Endothelial cell of umbilical vein (primary cell): ENCODE measurements around the gene PARP1.

ENCODE experiments used
- EZH2 ChIP-seq: IDR thresholded peaks from 2 replicates; pipeline ENCODE4 v1.6.1; 2012; ENCODE audit warnings: borderline replicate concordance, low read depth, mild to moderate bottlenecking, moderate library complexity, low read length, inconsistent platforms; ENCODE audit not compliant: severe bottlenecking
- FOS ChIP-seq: IDR thresholded peaks from 2 replicates; pipeline ENCODE4 v1.6.1; 2011; ENCODE audit warnings: mild to moderate bottlenecking, low read length, moderate library complexity, borderline replicate concordance; ENCODE audit not compliant: insufficient read depth
- POLR2A ChIP-seq: IDR thresholded peaks from 2 replicates; pipeline ENCODE4 v1.6.1; 2012; ENCODE audit warnings: low read depth, mild to moderate bottlenecking, control low read depth, low read length
- POLR2AphosphoS5 ChIP-seq: IDR thresholded peaks from 2 replicates; pipeline ENCODE4 v1.6.1; 2012; ENCODE audit warnings: low read depth, mild to moderate bottlenecking, control low read depth, low read length, moderate library complexity; ENCODE audit not compliant: insufficient read depth
- TF ChIP-seq, protein P1 (sequence below), 2 donors: IDR thresholded peaks; 1 replicate in 1 of 2; 2 replicates in 1 of 2; pipeline ENCODE4 v1.5.1; 2011; ENCODE audit warnings: low read length in 2 of 2, mild to moderate bottlenecking in 2 of 2, moderate library complexity in 2 of 2, control low read depth in 1 of 2, inconsistent platforms in 1 of 2, low read depth in 1 of 2; ENCODE audit not compliant: insufficient read depth in 1 of 2; ENCODE audit errors: extremely low read depth in 1 of 2

- TF ChIP-seq, protein P1, sequence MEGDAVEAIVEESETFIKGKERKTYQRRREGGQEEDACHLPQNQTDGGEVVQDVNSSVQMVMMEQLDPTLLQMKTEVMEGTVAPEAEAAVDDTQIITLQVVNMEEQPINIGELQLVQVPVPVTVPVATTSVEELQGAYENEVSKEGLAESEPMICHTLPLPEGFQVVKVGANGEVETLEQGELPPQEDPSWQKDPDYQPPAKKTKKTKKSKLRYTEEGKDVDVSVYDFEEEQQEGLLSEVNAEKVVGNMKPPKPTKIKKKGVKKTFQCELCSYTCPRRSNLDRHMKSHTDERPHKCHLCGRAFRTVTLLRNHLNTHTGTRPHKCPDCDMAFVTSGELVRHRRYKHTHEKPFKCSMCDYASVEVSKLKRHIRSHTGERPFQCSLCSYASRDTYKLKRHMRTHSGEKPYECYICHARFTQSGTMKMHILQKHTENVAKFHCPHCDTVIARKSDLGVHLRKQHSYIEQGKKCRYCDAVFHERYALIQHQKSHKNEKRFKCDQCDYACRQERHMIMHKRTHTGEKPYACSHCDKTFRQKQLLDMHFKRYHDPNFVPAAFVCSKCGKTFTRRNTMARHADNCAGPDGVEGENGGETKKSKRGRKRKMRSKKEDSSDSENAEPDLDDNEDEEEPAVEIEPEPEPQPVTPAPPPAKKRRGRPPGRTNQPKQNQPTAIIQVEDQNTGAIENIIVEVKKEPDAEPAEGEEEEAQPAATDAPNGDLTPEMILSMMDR (IDR thresholded peaks at IDR 0.05; ENCODE audit: extremely low read depth in 1 of 2, insufficient read depth in 1 of 2, low read depth in 1 of 2, low read length in 2 of 2): no peak
- TF ChIP-seq POLR2A (no peak), POLR2AphosphoS5 (no peak), FOS (no peak), EZH2 (no peak)
Observed at GRCh38 chr1:226370144-226370923, 37.6 kb downstream of the PARP1 start.
